Measurements from ENCODE around the gene TCF3.

- TF ChIP-seq CTCF (IDR thresholded peaks at IDR 0.05; ENCODE audit: poor library complexity, severe bottlenecking) (no peak), POLR2AphosphoS5 (IDR thresholded peaks at IDR 0.05) (no peak), REST (IDR thresholded peaks at IDR 0.05; ENCODE audit: borderline replicate concordance) (no peak), RAD21 (conservative IDR thresholded peaks at IDR 0.05) (no peak), EZH2 (IDR thresholded peaks at IDR 0.05; ENCODE audit: borderline replicate concordance, insufficient read depth, low read length, poor library complexity, severe bottlenecking) (no peak), EP300 (conservative IDR thresholded peaks at IDR 0.05; ENCODE audit: poor library complexity, severe bottlenecking) (no peak)
These were observed 48.6 kb upstream of the TCF3 start for GRCh38 chr19:1700733-1701663.
